ENCODE data around the gene TMA16. TPM values are rescaled to one million over a fixed set of nuclear protein-coding genes. Genes with fewer than 3 reads are reported as not detected.
"Not testable (repeated sequence)": the region's sequence is repeated elsewhere in the genome, so short reads cannot be mapped to it uniquely, and the experiment has no call there.

Gene TMA16
- total RNA-seq (41.1 and 42.7 TPM in 2 replicates), polyA plus RNA-seq (2.9 and 4.2 TPM in 2 replicates), polyA minus RNA-seq (10.4 and 14.6 TPM in 2 replicates), Bru-seq, nascent RNA (percentile 94 among the genes with signal in this experiment), BruChase-seq, experiment 1, labeled RNA remaining after a 6-hour chase (percentile 67 among the genes with signal in this experiment), BruChase-seq, experiment 2, labeled RNA remaining after a 2-hour chase (percentile 84 among the genes with signal in this experiment)
- 12.6 and 19.6 TPM in 2 replicates for polyA plus RNA-seq (2011; cell fraction: cytosol; rRNA removed)
- polyA plus RNA-seq (2011; cell fraction: nucleus; rRNA removed), result 11.2 and 20.0 TPM in 2 replicates
- 26.5 and 49.4 TPM in 2 replicates for polyA plus RNA-seq (2012)
- 6.9 TPM for polyA minus RNA-seq (2011; cell fraction: cytosol; rRNA and poly(A)+ RNA removed)
- 42.5 and 65.0 TPM in 2 replicates for polyA minus RNA-seq (2011; cell fraction: nucleus; rRNA and poly(A)+ RNA removed)
- long read RNA-seq, transcript TMA16-201 (7 exons, 1,978 nt), result major isoform, 87 of 104 reads
- long read RNA-seq, transcript TMA16-209 (6 exons, 803 nt), result minor isoform, 9 of 104 reads
- long read RNA-seq, partial matches to known transcripts, result 4 of 104 reads
- long read RNA-seq, other reads (novel, unspliced or antisense), result 4 of 104 reads

GRCh38 chr4:163494360-163495241, at the start of gene TMA16:
Gene TMA16, plus strand, starts transcription at chr4:163494690. Its CDS starts 112 bp downstream, at chr4:163494802.
- Histone ChIP-seq H3K79me2 (ENCODE audit: control insufficient read depth, insufficient read depth, low read length) (peaks cover 51% of the 10 kb centered on the region), H3K9me1 (replicated peaks; ENCODE audit: control insufficient read depth, extremely low read depth, insufficient read depth, low read length) (no peaks in the 10 kb centered on the region), H2AFZ (ENCODE audit: low read depth, low read length) (peak within 1 kb of the TSS; percentile 93), H3K36me3 (ENCODE audit: control insufficient read depth in 2 of 2, extremely low read depth in 1 of 2, insufficient read depth in 2 of 2, low read length in 2 of 2) (no peaks in the 10 kb centered on the region), H3K4me2 (ENCODE audit: insufficient read depth, low read length) (peak within 1 kb of the TSS; percentile 99), H3K9me3 (replicated peaks; ENCODE audit: control insufficient read depth, insufficient read depth, low read length) (no peaks in the 10 kb centered on the region), H3K4me3 (replicated peaks in 1 of 3; ENCODE audit: insufficient read depth in 1 of 3, low read depth in 1 of 3, low read length in 3 of 3) (peak within 1 kb of the TSS; percentile 83 to 93 (median 90)), H3K4me1 (ENCODE audit: control insufficient read depth, extremely low read depth, insufficient read depth, low read length) (peaks cover 23% of the 10 kb centered on the region), H3K27me3 (ENCODE audit: control insufficient read depth in 2 of 2, insufficient read depth in 2 of 2, low read length in 2 of 2) (no peaks in the 10 kb centered on the region), H3K27ac (ENCODE audit: insufficient read depth, low read depth, low read length) (peak within 1 kb of the TSS; percentile 87), H4K20me1 (replicated peaks; ENCODE audit: control insufficient read depth, extremely low read depth, insufficient read depth, low read length) (no peaks in the 10 kb centered on the region), H3K9ac (replicated peaks; ENCODE audit: extremely low read depth, insufficient read depth, low read length) (peak within 1 kb of the TSS; percentile 97)
- FAIRE-seq (peak; percentile 90), DNase-seq (ENCODE audit: low read depth, low spot score) (peak; percentile 93)
- peak; percentile 85 for TF ChIP-seq MAX (IDR thresholded peaks at IDR 0.05; ENCODE audit: insufficient read depth, insufficient read length)
- peak; percentile 85 for TF ChIP-seq POLR2AphosphoS5 (IDR thresholded peaks at IDR 0.05; ENCODE audit: insufficient read depth, low read depth, low read length)
- no peak for TF ChIP-seq GATA2 (IDR thresholded peaks at IDR 0.05; ENCODE audit: insufficient read depth, insufficient read length, low read depth, low read length)
- no peak for TF ChIP-seq JUN (IDR thresholded peaks at IDR 0.05; ENCODE audit: borderline replicate concordance, insufficient read depth, insufficient read length, low read depth)
- peak; percentile 91 for TF ChIP-seq MYC (IDR thresholded peaks at IDR 0.05; ENCODE audit: low read depth, low read length)
- TF ChIP-seq POLR2A (IDR thresholded peaks at IDR 0.05; ENCODE audit: low read depth, low read length), result peak; percentile 83
- TSS peak; percentile 56 for BruUV-seq (replicated peaks)
- intact Hi-C loops (cut with micrococcal nuclease) (loop anchor here (1.0 to 10.0 kb wide), 4 partner anchors 16 to 380 kb away; partner anchors contain the start of gene NAF1), dilution Hi-C loops (cut with MboI; ENCODE audit: extremely low pct_ligation_motif_present, low sequenced_read_pairs) (no loop called here)
- CTCF ChIA-PET, result interaction anchor here (0.7 to 2.8 kb wide), 10 partner anchors 9 to 61 kb away, joined by 3 to 37 read pairs (median 6); no protein-coding TSS in a partner anchor
- POLR2A ChIA-PET, result interaction anchor here (0.6 to 1.6 kb wide), 6 partner anchors 14 to 162 kb away, joined by 3 to 7 read pairs (median 4); partner anchors contain the start of gene NPY1R

- BruUV-seq (replicated peaks); H3K9ac ChIP-seq (replicated peaks; ENCODE audit: extremely low read depth, insufficient read depth, low read length); H3K4me1 ChIP-seq (ENCODE audit: control insufficient read depth, extremely low read depth, insufficient read depth, low read length); H3K4me3 ChIP-seq (replicated peaks in 1 of 3; ENCODE audit: insufficient read depth in 1 of 3, low read depth in 1 of 3, low read length in 3 of 3); DNase-seq (ENCODE audit: low read depth, low spot score); FAIRE-seq; H3K4me2 ChIP-seq (ENCODE audit: insufficient read depth, low read length); H3K79me2 ChIP-seq (ENCODE audit: control insufficient read depth, insufficient read depth, low read length); H3K27me3 ChIP-seq (ENCODE audit: control insufficient read depth in 2 of 2, insufficient read depth in 2 of 2, low read length in 2 of 2); H3K27ac ChIP-seq (ENCODE audit: insufficient read depth, low read depth, low read length); intact Hi-C loops (cut with micrococcal nuclease); POLR2A ChIA-PET; H3K36me3 ChIP-seq (ENCODE audit: control insufficient read depth in 2 of 2, extremely low read depth in 1 of 2, insufficient read depth in 2 of 2, low read length in 2 of 2); H2AFZ ChIP-seq (ENCODE audit: low read depth, low read length); H3K9me1 ChIP-seq (replicated peaks; ENCODE audit: control insufficient read depth, extremely low read depth, insufficient read depth, low read length); H3K9me3 ChIP-seq (replicated peaks; ENCODE audit: control insufficient read depth, insufficient read depth, low read length); H4K20me1 ChIP-seq (replicated peaks; ENCODE audit: control insufficient read depth, extremely low read depth, insufficient read depth, low read length); dilution Hi-C loops (cut with MboI; ENCODE audit: extremely low pct_ligation_motif_present, low sequenced_read_pairs): not testable (repeated sequence)
- CTCF ChIA-PET, result interaction anchor here (1.9 kb wide), 1 partner anchor 8 kb away, joined by 4 read pairs; no protein-coding TSS in a partner anchor
Observed at GRCh38 chr4:163447023-163447422, 47.5 kb upstream of the TMA16 start.

Measured in endothelial cell of umbilical vein (primary cell).